DOHH2 (cell line): ENCODE data around the gene NDUFC1.

Experiments used
- H3F3A ChIP-seq: fragments of 200-600 bp; sonication (generic), shearing (Covaris generic); 2 replicates; pipeline ENCODE4 v1.6.0; 2016; ENCODE audit warnings: antibody characterized with exemption, mild to moderate bottlenecking; ENCODE audit not compliant: control insufficient read depth, insufficient read depth
- H3K27ac ChIP-seq: fragments of 200-600 bp; sonication (generic); 2 replicates; pipeline ENCODE4 v1.5.1; 2014; ENCODE audit warnings: low read depth, mild to moderate bottlenecking, low read length, moderate library complexity
- H3K27me3 ChIP-seq: fragments of 200-600 bp; sonication (generic); 2 replicates; pipeline ENCODE4 v1.6.1; 2014; ENCODE audit warnings: mild to moderate bottlenecking, low read length, mixed read lengths; ENCODE audit not compliant: control insufficient read depth
- H3K36me3 ChIP-seq: fragments of 200-600 bp; sonication (generic); 2 replicates; pipeline ENCODE4 v1.6.1; 2014; ENCODE audit warnings: mild to moderate bottlenecking, low read length, moderate library complexity, mixed read lengths; ENCODE audit not compliant: control insufficient read depth
- H3K4me1 ChIP-seq: fragments of 200-600 bp; sonication (generic); 2 replicates; pipeline ENCODE4 v1.6.1; 2014; ENCODE audit warnings: mild to moderate bottlenecking, low read length, mixed read lengths; ENCODE audit not compliant: control insufficient read depth
- H3K4me2 ChIP-seq: fragments of 200-600 bp; sonication (generic); 2 replicates; pipeline ENCODE4 v1.6.0; 2014; ENCODE audit warnings: mild to moderate bottlenecking, low read length, moderate library complexity
- H3K4me3 ChIP-seq: fragments of 200-600 bp; sonication (generic); 2 replicates; pipeline ENCODE4 v1.5.1; 2014; ENCODE audit warnings: mild to moderate bottlenecking, low read length, mixed read lengths
- H3K79me2 ChIP-seq: fragments of 200-600 bp; sonication (generic); 2 replicates; pipeline ENCODE4 v1.6.1; 2014; ENCODE audit warnings: mild to moderate bottlenecking, low read length, mixed read lengths; ENCODE audit not compliant: control insufficient read depth
- H3K9me2 ChIP-seq: fragments of 200-600 bp; sonication (generic); replicated peaks from 2 replicates; pipeline ENCODE4 v1.6.1; 2014; ENCODE audit warnings: mild to moderate bottlenecking, low read length, mixed read lengths; ENCODE audit not compliant: control insufficient read depth
- H3K9me3 ChIP-seq: fragments of 200-600 bp; sonication (generic); 2 replicates; pipeline ENCODE4 v1.6.1; 2014; ENCODE audit warnings: antibody characterized with exemption, low read length, mixed read lengths; ENCODE audit not compliant: control insufficient read depth, insufficient read depth
- H4K20me1 ChIP-seq: fragments of 200-600 bp; sonication (generic); 2 replicates; pipeline ENCODE4 v1.6.0; 2014; ENCODE audit warnings: low read depth, mild to moderate bottlenecking, antibody characterized with exemption, low read length, moderate library complexity; ENCODE audit not compliant: control insufficient read depth, insufficient read depth
- CTCF ChIP-seq: fragments of 200-600 bp; sonication (generic); IDR thresholded peaks from one replicate; pipeline ENCODE4 v1.5.1; 2014; ENCODE audit warnings: antibody characterized with exemption, mild to moderate bottlenecking, low read depth, low read length; ENCODE audit not compliant: poor library complexity, severe bottlenecking
- EZH2phosphoT487 ChIP-seq: fragments of 200-600 bp; sonication (generic); IDR thresholded peaks from 2 replicates; pipeline ENCODE4 v1.6.1; 2017; ENCODE audit warnings: borderline replicate concordance, mild to moderate bottlenecking, antibody characterized with exemption, low read length, moderate library complexity, mixed read lengths

The NDUFC1 gene

GRCh38 chr4:139299536-139299935 lies 2.7 kb downstream of the NDUFC1 start:
- Histone ChIP-seq H3K79me2 (peaks cover 61% of the 10 kb centered on the region), H3K36me3 (peaks cover 40% of the 10 kb centered on the region), H3K4me3 (peak overlapping the region; percentile 98), H3K9me3 (no peaks in the 10 kb centered on the region), H3K9me2 (no peaks in the 10 kb centered on the region), H3K27me3 (no peaks in the 10 kb centered on the region), H3K4me2 (peak overlapping the region; percentile 93), H3F3A (no peaks in the 10 kb centered on the region), H3K27ac (no peak overlapping the region), H4K20me1 (peaks cover 12% of the 10 kb centered on the region), H3K4me1 (peaks cover 51% of the 10 kb centered on the region)
- TF ChIP-seq CTCF: no peak
- TF ChIP-seq EZH2phosphoT487: no peak

GRCh38 chr4:139297001-139297410 lies 5.3 kb downstream of the NDUFC1 start:
- no peak overlapping the region for H3K27ac ChIP-seq
- H3K36me3 ChIP-seq: peaks cover 29% of the 10 kb centered on the region
- H3K27me3 ChIP-seq: no peaks in the 10 kb centered on the region
- H3K9me3 ChIP-seq: no peaks in the 10 kb centered on the region
- H4K20me1 ChIP-seq: no peaks in the 10 kb centered on the region
- TF ChIP-seq EZH2phosphoT487: no peak
- no peak for TF ChIP-seq CTCF
- H3K79me2 ChIP-seq: peaks cover 41% of the 10 kb centered on the region
- H3K4me2 ChIP-seq: peak overlapping the region; percentile 81; the same call in 1 of the 2 replicates
- no peaks in the 10 kb centered on the region for H3F3A ChIP-seq
- no peak overlapping the region for H3K4me3 ChIP-seq
- peaks cover 37% of the 10 kb centered on the region for H3K4me1 ChIP-seq
- no peaks in the 10 kb centered on the region for H3K9me2 ChIP-seq

GRCh38 chr4:139295942-139296299 lies 6.4 kb downstream of the NDUFC1 start:
- Histone ChIP-seq H3K27ac (no peak overlapping the region), H3F3A (no peaks in the 10 kb centered on the region), H3K4me1 (peaks cover 37% of the 10 kb centered on the region), H3K4me2 (peak overlapping the region; percentile 81), H3K9me3 (no peaks in the 10 kb centered on the region), H3K4me3 (peak overlapping the region; percentile 83), H3K27me3 (no peaks in the 10 kb centered on the region), H3K9me2 (no peaks in the 10 kb centered on the region), H3K79me2 (peaks cover 31% of the 10 kb centered on the region), H4K20me1 (no peaks in the 10 kb centered on the region), H3K36me3 (peaks cover 24% of the 10 kb centered on the region)
- TF ChIP-seq CTCF: no peak
- no peak for TF ChIP-seq EZH2phosphoT487
